ENCODE measurements around the gene SLC25A30. TPM values are rescaled to one million over a fixed set of nuclear protein-coding genes. Genes with fewer than 3 reads are reported as not detected.
"Not testable (repeated sequence)": the region's sequence is repeated elsewhere in the genome, so short reads cannot be mapped to it uniquely, and the experiment has no call there.

The SLC25A30 gene
- total RNA-seq, 2 donors from 2014 or later = 9.9 to 12.4 TPM

DNA sequence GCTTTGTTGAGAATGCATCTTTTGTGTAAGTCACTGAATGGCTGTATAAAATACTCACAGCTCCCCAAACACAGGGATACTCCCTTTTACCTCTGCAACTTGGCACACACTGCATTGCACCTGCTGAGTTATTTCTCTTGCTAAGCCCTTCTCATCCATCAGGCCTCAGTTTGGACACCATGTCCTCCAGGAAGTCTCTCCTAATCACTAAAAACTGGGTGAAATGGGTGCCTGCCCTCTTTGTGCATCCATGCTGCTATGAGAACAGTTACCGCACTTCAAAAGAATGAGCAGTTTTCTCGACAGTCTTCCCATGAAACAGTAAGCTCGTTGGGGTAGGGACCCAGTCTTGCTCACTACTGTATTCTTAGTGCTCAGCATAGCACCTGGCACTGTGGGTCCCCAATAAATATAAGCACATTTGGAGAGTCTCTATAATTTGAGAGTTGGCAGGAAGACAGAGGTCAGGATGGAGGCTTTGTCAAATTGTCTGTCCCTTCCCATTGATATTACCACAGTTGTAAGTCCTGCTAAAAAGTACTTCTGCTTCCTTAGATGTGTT is 4.6 kb upstream of the SLC25A30 start:
- no peak overlapping the region for H3K27ac ChIP-seq (ENCODE audit: low read depth, low read length)
- Mint-ChIP-seq H3K36me3 (ENCODE audit: low read depth) (no peaks in the 10 kb centered on the region), H3K4me3 (no peak overlapping the region), H3K9me3 (no peaks in the 10 kb centered on the region), H3K27me3 (ENCODE audit: insufficient read depth) (peaks cover 17% of the 10 kb centered on the region), H3K27ac (no peak overlapping the region), H3K4me1 (peaks cover 2% of the 10 kb centered on the region)
- no peak for TF ChIP-seq CTCF (conservative IDR thresholded peaks at IDR 0.05)
- DNase-seq = no peak
- H3K27me3 ChIP-seq (ENCODE audit: control insufficient read depth, insufficient read depth, low read length, poor library complexity, severe bottlenecking) = no peaks in the 10 kb centered on the region
- no peak overlapping the region for H3K4me3 ChIP-seq (ENCODE audit: low read length)
- H3K9ac ChIP-seq (ENCODE audit: extremely low read depth, low read length, poor library complexity, severe bottlenecking) = no peak overlapping the region
- no peaks in the 10 kb centered on the region for H3K4me1 ChIP-seq (ENCODE audit: control insufficient read depth, insufficient read depth, low read length)
- no peaks in the 10 kb centered on the region for H3K9me3 ChIP-seq (ENCODE audit: control insufficient read depth, low read length)
- WGBS, 2 experiments (ENCODE audit: insufficient coverage in 1 of 2, insufficient read length in 1 of 2) = 77 to 91% methylated on average over 3 of the region's 3 CpGs
- no peaks in the 10 kb centered on the region for H3K36me3 ChIP-seq (ENCODE audit: control insufficient read depth, insufficient read depth, low read length)

- Histone ChIP-seq H3K4me3 (ENCODE audit: low read length) (no peak overlapping the region), H3K36me3 (ENCODE audit: control insufficient read depth, insufficient read depth, low read length) (no peaks in the 10 kb centered on the region), H3K9me3 (ENCODE audit: control insufficient read depth, low read length) (no peaks in the 10 kb centered on the region), H3K4me1 (ENCODE audit: control insufficient read depth, insufficient read depth, low read length) (no peaks in the 10 kb centered on the region), H3K9ac (ENCODE audit: extremely low read depth, low read length, poor library complexity, severe bottlenecking) (no peak overlapping the region), H3K27ac (ENCODE audit: low read depth, low read length) (no peak overlapping the region), H3K27me3 (ENCODE audit: control insufficient read depth, insufficient read depth, low read length, poor library complexity, severe bottlenecking) (no peaks in the 10 kb centered on the region)
- Mint-ChIP-seq H3K36me3 (ENCODE audit: low read depth) (no peaks in the 10 kb centered on the region), H3K27me3 (ENCODE audit: insufficient read depth) (peaks cover 24% of the 10 kb centered on the region), H3K4me1 (peaks cover 2% of the 10 kb centered on the region), H3K4me3 (no peak overlapping the region), H3K27ac (no peak overlapping the region), H3K9me3 (no peaks in the 10 kb centered on the region)
- WGBS, 2 experiments (ENCODE audit: insufficient coverage in 1 of 2, insufficient read length in 1 of 2) = 86 to 100% methylated on average over 1 of the region's 1 CpG
- TF ChIP-seq CTCF (conservative IDR thresholded peaks at IDR 0.05) = no peak
- DNase-seq = no peak
Measured at GRCh38 chr13:45419945-45420344, 1.8 kb upstream of the SLC25A30 start.

GRCh38 chr13:45419389-45419788 is 1.2 kb upstream of the SLC25A30 start:
- not testable (repeated sequence) for DNase-seq; H3K9ac ChIP-seq (ENCODE audit: extremely low read depth, low read length, poor library complexity, severe bottlenecking); H3K36me3 ChIP-seq (ENCODE audit: control insufficient read depth, insufficient read depth, low read length); H3K4me3 ChIP-seq (ENCODE audit: low read length); H3K4me3 Mint-ChIP-seq; H3K4me1 ChIP-seq (ENCODE audit: control insufficient read depth, insufficient read depth, low read length); H3K36me3 Mint-ChIP-seq (ENCODE audit: low read depth); H3K9me3 ChIP-seq (ENCODE audit: control insufficient read depth, low read length); H3K27ac ChIP-seq (ENCODE audit: low read depth, low read length); H3K9me3 Mint-ChIP-seq; H3K27me3 ChIP-seq (ENCODE audit: control insufficient read depth, insufficient read depth, low read length, poor library complexity, severe bottlenecking); H3K4me1 Mint-ChIP-seq; H3K27ac Mint-ChIP-seq
- H3K27me3 Mint-ChIP-seq (ENCODE audit: insufficient read depth) = peaks cover 24% of the 10 kb centered on the region
- WGBS, 2 experiments (ENCODE audit: insufficient coverage in 1 of 2, insufficient read length in 1 of 2) = 92 to 94% methylated on average over 2 to 16 of the region's 16 CpGs

Measured in endodermal cell (in vitro differentiated cells).